Large intestine (tissue), 3 donors: ENCODE results near the gene CCDC149. TPM values are rescaled to one million over a fixed set of nuclear protein-coding genes. Genes with fewer than 3 reads are reported as not detected.

ENCODE experiments used
- DNase-seq, 2 donors: peaks; one replicate each; pipeline versions ENCODE4 v3.0.0 to v3.0.0-alpha.2; 2013
- H3K27ac ChIP-seq: one replicate; pipeline ENCODE4 v1.5.1; 2013; ENCODE audit warnings: low read length
- H3K27me3 ChIP-seq: 2 replicates; pipeline ENCODE4 v1.6.1; 2013; ENCODE audit warnings: low read length; ENCODE audit not compliant: control insufficient read depth, insufficient read depth
- H3K36me3 ChIP-seq: 2 replicates; pipeline ENCODE4 v1.6.1; 2013; ENCODE audit warnings: low read length; ENCODE audit not compliant: control insufficient read depth, insufficient read depth
- H3K4me1 ChIP-seq: one replicate; pipeline ENCODE4 v1.6.1; 2013; ENCODE audit warnings: low read length; ENCODE audit not compliant: control insufficient read depth, insufficient read depth
- H3K4me3 ChIP-seq: one replicate; pipeline ENCODE4 v1.5.1; 2013; ENCODE audit warnings: low read length
- H3K9me3 ChIP-seq: one replicate; pipeline ENCODE4 v1.6.1; 2013; ENCODE audit warnings: mild to moderate bottlenecking, low read depth, low read length, moderate library complexity; ENCODE audit not compliant: control insufficient read depth
- WGBS: methylation state at CpG from one replicate; pipeline ENCODE4 v1.1.5; 2013; ENCODE audit warnings: low lambda C conversion rate; ENCODE audit not compliant: insufficient coverage; 5-methylcytosine and 5-hydroxymethylcytosine counted together
- polyA plus RNA-seq: library from polyadenylated mRNA; unstranded; fragments of 120-200 nt; gene quantifications from one replicate; pipeline ENCODE4 v1.2.1, GENCODE V29; 2013

Gene CCDC149
- polyA plus RNA-seq, 1 donor, result 13.7 TPM

DNA sequence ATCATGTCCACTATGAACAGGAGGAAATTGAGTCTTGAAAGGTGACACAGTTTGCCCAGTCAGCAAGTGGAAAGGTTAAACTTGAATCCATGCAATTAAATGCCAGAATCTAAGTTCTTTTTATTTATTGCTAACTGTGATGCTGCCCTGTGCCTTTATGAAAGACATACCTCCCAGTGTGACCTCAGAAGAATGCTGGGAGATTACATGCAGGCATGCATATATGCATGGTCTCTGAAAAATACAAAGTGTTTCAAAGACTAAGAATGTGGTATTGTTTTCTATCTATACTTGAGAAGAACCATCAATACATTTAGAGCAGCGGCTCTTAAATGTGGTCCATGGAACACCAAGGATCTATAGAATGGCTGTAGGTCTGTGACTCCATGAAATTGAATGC lies 45.6 kb downstream of the CCDC149 start:
- H3K36me3 ChIP-seq, result peaks cover 26% of the 10 kb centered on the region
- DNase-seq, result no peak
- no peaks in the 10 kb centered on the region for H3K9me3 ChIP-seq
- H3K4me3 ChIP-seq, result no peak overlapping the region
- H3K27me3 ChIP-seq, result no peaks in the 10 kb centered on the region
- no peak overlapping the region for H3K27ac ChIP-seq
- WGBS, result 100% methylated on average over 1 of the region's 1 CpG
- H3K4me1 ChIP-seq, result no peaks in the 10 kb centered on the region

DNA sequence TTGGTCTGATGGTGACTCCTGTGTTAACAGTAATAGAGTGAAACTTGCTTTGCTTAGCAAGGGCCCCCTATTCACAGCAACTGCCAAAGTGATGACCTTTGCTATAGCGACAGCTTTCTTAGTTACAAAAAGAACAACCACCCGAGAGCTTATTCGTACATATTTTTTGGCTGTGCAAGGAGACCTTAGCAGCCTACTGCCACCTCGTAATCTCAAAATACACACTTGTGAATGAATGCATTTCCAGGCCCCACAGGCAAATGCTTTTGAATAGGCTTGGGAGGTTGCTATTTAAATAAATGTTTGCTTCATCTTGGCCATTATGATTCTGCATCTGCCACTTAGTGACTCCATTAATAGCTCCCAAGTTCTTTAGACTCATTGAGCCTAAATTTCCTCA lies 47.4 kb downstream of the CCDC149 start:
- no peak overlapping the region for H3K27ac ChIP-seq
- no peak overlapping the region for H3K4me3 ChIP-seq
- no CpG with 5 or more reads among the region's 4 CpGs for WGBS
- DNase-seq, result no peak
- no peaks in the 10 kb centered on the region for H3K4me1 ChIP-seq
- H3K36me3 ChIP-seq, result peaks cover 22% of the 10 kb centered on the region
- no peaks in the 10 kb centered on the region for H3K9me3 ChIP-seq
- H3K27me3 ChIP-seq, result no peaks in the 10 kb centered on the region

DNA sequence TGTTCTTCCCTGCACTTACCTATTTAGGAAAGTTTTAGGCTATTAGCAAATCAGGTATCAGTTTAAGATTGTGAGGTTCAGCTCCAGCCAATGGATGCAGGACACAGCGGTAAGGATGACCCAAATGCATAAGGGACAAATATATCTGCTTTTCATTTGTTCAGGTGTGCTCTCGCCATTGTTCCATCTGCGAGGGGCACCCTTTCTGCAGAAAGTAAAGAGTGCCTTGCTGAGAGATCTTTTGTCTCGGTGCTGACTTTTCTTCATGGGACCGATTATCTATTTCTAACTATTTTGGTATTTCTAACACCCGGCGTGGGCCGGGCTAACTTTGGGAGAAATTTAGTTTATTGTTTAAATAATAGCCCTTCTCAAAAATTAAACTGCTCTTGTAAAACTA lies 49.0 kb downstream of the CCDC149 start:
- H3K27ac ChIP-seq, result no peak overlapping the region
- peaks cover 12% of the 10 kb centered on the region for H3K36me3 ChIP-seq
- WGBS, result 100% methylated on average over 1 of the region's 8 CpGs
- DNase-seq, result no peak
- no peaks in the 10 kb centered on the region for H3K9me3 ChIP-seq
- no peaks in the 10 kb centered on the region for H3K4me1 ChIP-seq
- no peak overlapping the region for H3K4me3 ChIP-seq
- no peaks in the 10 kb centered on the region for H3K27me3 ChIP-seq

DNA sequence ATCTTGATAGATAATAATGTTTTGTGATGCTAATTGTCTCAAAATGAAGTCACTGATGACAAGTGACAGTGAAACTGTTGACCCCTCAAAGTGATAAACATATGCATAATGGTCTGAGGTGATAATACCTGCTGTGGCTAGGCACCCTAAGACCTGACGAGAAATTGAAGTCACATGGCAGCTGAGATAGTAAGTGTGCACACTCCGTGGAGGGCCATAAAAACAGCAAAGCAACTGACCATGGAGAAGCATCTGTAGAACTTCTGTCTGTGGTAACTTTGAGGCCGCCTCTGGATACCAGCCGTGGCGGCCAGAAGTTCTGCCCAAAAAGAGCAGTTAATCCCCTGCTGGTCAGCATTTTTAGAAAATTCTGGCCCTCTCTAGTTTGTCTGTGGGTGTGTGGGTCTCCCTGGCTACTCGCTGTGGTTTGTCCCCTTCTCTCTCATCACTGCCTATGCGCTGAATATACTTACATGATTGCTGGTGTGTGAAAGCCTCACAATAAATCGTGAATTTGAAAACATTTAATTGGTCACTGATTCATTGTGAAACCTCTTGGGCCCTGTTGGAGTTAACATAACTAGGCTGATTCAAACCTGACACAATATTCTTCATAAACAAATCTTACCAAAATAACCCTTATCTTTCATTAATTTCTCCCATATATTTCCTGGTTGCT lies 50.6 kb downstream of the CCDC149 start:
- DNase-seq, result no peak
- no peak overlapping the region for H3K27ac ChIP-seq
- WGBS, result 100% methylated on average over 2 of the region's 8 CpGs
- H3K4me1 ChIP-seq, result no peaks in the 10 kb centered on the region
- H3K27me3 ChIP-seq, result no peaks in the 10 kb centered on the region
- H3K9me3 ChIP-seq, result no peaks in the 10 kb centered on the region
- no peak overlapping the region for H3K4me3 ChIP-seq
- peaks cover 5% of the 10 kb centered on the region for H3K36me3 ChIP-seq

- Histone ChIP-seq H3K4me3 (no peak overlapping the region), H3K36me3 (no peaks in the 10 kb centered on the region), H3K27me3 (no peaks in the 10 kb centered on the region), H3K9me3 (no peaks in the 10 kb centered on the region), H3K4me1 (no peaks in the 10 kb centered on the region), H3K27ac (no peak overlapping the region)
- WGBS, result no CpG with 5 or more reads among the region's 4 CpGs
- no peak for DNase-seq
These were observed 54.3 kb downstream of the CCDC149 start for GRCh38 chr4:24858550-24858949.

DNA sequence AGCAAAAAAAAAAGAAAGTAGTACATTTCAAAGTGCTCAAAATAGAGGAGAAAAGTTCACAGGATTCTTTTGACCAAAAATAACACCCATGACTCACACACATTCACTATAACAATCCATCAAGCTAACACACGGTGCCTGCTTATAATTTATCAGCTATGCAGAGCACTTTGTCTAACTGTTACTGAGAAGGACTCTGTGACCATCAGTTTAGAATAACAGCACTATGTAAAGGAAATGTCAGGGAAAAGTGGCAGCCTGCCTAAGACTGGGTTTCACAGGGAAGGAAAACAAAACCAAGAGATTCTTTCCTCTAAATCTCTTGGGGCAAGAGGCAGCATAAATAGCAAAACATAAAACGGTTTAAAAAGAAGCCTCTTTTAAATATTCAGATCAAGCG lies 54.8 kb downstream of the CCDC149 start:
- H3K27me3 ChIP-seq, result no peaks in the 10 kb centered on the region
- no peak overlapping the region for H3K27ac ChIP-seq
- no peaks in the 10 kb centered on the region for H3K9me3 ChIP-seq
- H3K4me1 ChIP-seq, result no peaks in the 10 kb centered on the region
- H3K36me3 ChIP-seq, result no peaks in the 10 kb centered on the region
- peak in 1 of 2 donors; percentile 7 for DNase-seq
- WGBS, result 100% methylated on average over 1 of the region's 3 CpGs
- H3K4me3 ChIP-seq, result no peak overlapping the region

DNA sequence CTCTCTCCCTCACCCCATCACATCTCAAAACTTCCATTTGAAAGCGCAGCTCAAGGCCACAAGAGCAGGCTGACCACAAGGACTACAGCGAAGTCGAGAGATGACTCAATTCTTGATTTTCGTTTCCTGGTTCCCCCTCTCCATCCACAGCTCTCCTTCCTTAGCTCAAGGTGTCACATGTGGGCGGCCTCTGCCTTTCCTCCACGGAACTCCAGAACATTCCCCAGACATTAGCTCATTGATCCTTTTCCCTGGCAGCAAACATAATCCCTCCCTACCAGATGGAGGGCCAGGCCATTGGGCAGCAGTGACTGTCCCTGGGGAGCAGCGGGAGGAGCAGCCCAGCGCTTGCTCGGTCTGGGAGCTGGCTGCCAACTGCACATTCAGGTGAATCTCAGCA lies 56.3 kb downstream of the CCDC149 start:
- Histone ChIP-seq H3K27me3 (no peaks in the 10 kb centered on the region), H3K27ac (no peak overlapping the region), H3K4me3 (no peak overlapping the region), H3K4me1 (no peaks in the 10 kb centered on the region), H3K36me3 (no peaks in the 10 kb centered on the region), H3K9me3 (no peaks in the 10 kb centered on the region)
- DNase-seq, result no peak
- WGBS, result 100% methylated on average over 1 of the region's 9 CpGs

GRCh38 chr4:24855741-24856140 lies 57.1 kb downstream of the CCDC149 start:
- DNase-seq, result no peak
- H3K4me1 ChIP-seq, result no peaks in the 10 kb centered on the region

GRCh38 chr4:24853142-24853541 lies 59.7 kb downstream of the CCDC149 start:
- Histone ChIP-seq H3K9me3 (no peaks in the 10 kb centered on the region), H3K27ac (no peak overlapping the region), H3K4me3 (no peak overlapping the region), H3K4me1 (no peaks in the 10 kb centered on the region), H3K36me3 (no peaks in the 10 kb centered on the region), H3K27me3 (no peaks in the 10 kb centered on the region)
- no peak for DNase-seq
- WGBS, result no CpG with 5 or more reads among the region's 5 CpGs

More at GRCh38 chr4:24855741-24856140, 57.1 kb downstream of the CCDC149 start:
- H3K27me3 ChIP-seq, result no peaks in the 10 kb centered on the region
- H3K27ac ChIP-seq, result no peak overlapping the region
- H3K36me3 ChIP-seq, result no peaks in the 10 kb centered on the region
- no peaks in the 10 kb centered on the region for H3K9me3 ChIP-seq
- WGBS, result no CpG with 5 or more reads among the region's 2 CpGs
- H3K4me3 ChIP-seq, result no peak overlapping the region

DNA sequence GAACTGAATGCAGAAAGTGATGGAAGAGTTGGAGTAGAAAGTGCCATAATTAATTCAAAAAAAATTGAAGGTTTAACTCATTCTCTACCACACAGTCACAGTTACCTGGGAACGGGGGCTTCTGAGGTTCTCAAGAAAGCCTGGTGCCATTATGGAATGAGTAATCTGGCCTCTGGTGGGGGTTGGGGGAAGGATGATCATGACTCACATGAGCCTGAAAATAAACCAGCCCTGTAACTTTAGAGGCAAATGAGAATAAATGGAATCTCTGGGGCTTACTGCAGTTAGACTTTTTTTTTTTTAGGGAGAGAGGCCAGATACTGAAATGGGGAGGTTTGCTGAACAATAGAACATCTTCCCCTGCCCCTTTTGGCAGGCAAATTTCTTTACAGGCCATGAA lies 62.2 kb downstream of the CCDC149 start:
- H3K4me1 ChIP-seq, result no peaks in the 10 kb centered on the region
- H3K27me3 ChIP-seq, result no peaks in the 10 kb centered on the region
- no peaks in the 10 kb centered on the region for H3K9me3 ChIP-seq
- H3K27ac ChIP-seq, result no peak overlapping the region
- no peak overlapping the region for H3K4me3 ChIP-seq
- H3K36me3 ChIP-seq, result no peaks in the 10 kb centered on the region
- WGBS, result no CpG with 5 or more reads among the region's 1 CpG
- DNase-seq, result no peak

GRCh38 chr4:24849756-24850155 lies 63.1 kb downstream of the CCDC149 start:
- no CpG with 5 or more reads among the region's 2 CpGs for WGBS
- no peak for DNase-seq
- Histone ChIP-seq H3K27me3 (no peaks in the 10 kb centered on the region), H3K36me3 (no peaks in the 10 kb centered on the region), H3K4me1 (no peaks in the 10 kb centered on the region), H3K9me3 (no peaks in the 10 kb centered on the region), H3K4me3 (no peak overlapping the region), H3K27ac (no peak overlapping the region)
